ENCODE results near the gene FAM20C. TPM values are rescaled to one million over a fixed set of nuclear protein-coding genes. Genes with fewer than 3 reads are reported as not detected.

The FAM20C gene
- total RNA-seq, 4 donors from 2014 or later: 9.6 to 35.3 (median 18.6) TPM

GRCh38 chr7:259751-260405, 67.5 kb downstream of the FAM20C start:
- H3K9me3 ChIP-seq: no peaks in the 10 kb centered on the region
- no peaks in the 10 kb centered on the region for H3K4me1 ChIP-seq
- H3K4me3 ChIP-seq: no peak overlapping the region
- DNase-seq (no peak), ATAC-seq (no peak)
- in situ Hi-C loops (cut with MboI; ENCODE audit: low sequenced_read_pairs in 4 of 4) (no loop called here), intact Hi-C loops (cut with DNase I; ENCODE audit: low total_unique reads) (no loop called here)
- H3K36me3 ChIP-seq: peaks cover 0 to 53% of the 10 kb centered on the region in 2 donors
- H3K27ac ChIP-seq: no peak overlapping the region
- TF ChIP-seq CTCF (IDR thresholded peaks at IDR 0.05 in 4 of 5, conservative IDR thresholded peaks at IDR 0.05 in 1 of 5) (no peak), POLR2A (IDR thresholded peaks at IDR 0.05) (no peak)
- H3K27me3 ChIP-seq: no peaks in the 10 kb centered on the region

GRCh38 chr7:260441-261281, 68.3 kb downstream of the FAM20C start:
- Histone ChIP-seq H3K27ac (no peak overlapping the region), H3K27me3 (no peaks in the 10 kb centered on the region), H3K36me3 (peaks cover 0 to 46% of the 10 kb centered on the region in 2 donors), H3K4me1 (no peaks in the 10 kb centered on the region), H3K9me3 (no peaks in the 10 kb centered on the region), H3K4me3 (no peak overlapping the region)
- intact Hi-C loops (cut with DNase I; ENCODE audit: low total_unique reads) (no loop called here), in situ Hi-C loops (cut with MboI; ENCODE audit: low sequenced_read_pairs in 4 of 4) (no loop called here)
- no peak for ATAC-seq
- TF ChIP-seq CTCF (IDR thresholded peaks at IDR 0.05 in 4 of 5, conservative IDR thresholded peaks at IDR 0.05 in 1 of 5) (no peak), POLR2A (IDR thresholded peaks at IDR 0.05) (no peak)
- DNase-seq: no peak

GRCh38 chr7:261341-262250, 69.2 kb downstream of the FAM20C start:
- DNase-seq: no peak
- Histone ChIP-seq H3K36me3 (peaks cover 0 to 37% of the 10 kb centered on the region in 2 donors), H3K27me3 (no peaks in the 10 kb centered on the region), H3K4me1 (no peaks in the 10 kb centered on the region), H3K27ac (no peak overlapping the region), H3K9me3 (no peaks in the 10 kb centered on the region), H3K4me3 (no peak overlapping the region)
- in situ Hi-C loops (cut with MboI; ENCODE audit: low sequenced_read_pairs in 4 of 4) (no loop called here), intact Hi-C loops (cut with DNase I; ENCODE audit: low total_unique reads) (no loop called here)
- TF ChIP-seq POLR2A (IDR thresholded peaks at IDR 0.05): no peak
- no peak for TF ChIP-seq CTCF (IDR thresholded peaks at IDR 0.05 in 4 of 5, conservative IDR thresholded peaks at IDR 0.05 in 1 of 5)
- no peak for ATAC-seq

- Histone ChIP-seq H3K9me3 (no peaks in the 10 kb centered on the region), H3K4me1 (no peaks in the 10 kb centered on the region), H3K27me3 (no peaks in the 10 kb centered on the region), H3K27ac (no peak overlapping the region), H3K4me3 (no peak overlapping the region), H3K36me3 (peaks cover 0 to 31% of the 10 kb centered on the region in 2 donors)
- in situ Hi-C loops (cut with MboI; ENCODE audit: low sequenced_read_pairs in 4 of 4) (no loop called here), intact Hi-C loops (cut with DNase I; ENCODE audit: low total_unique reads) (no loop called here)
- DNase-seq: no peak
- no peak for TF ChIP-seq POLR2A (IDR thresholded peaks at IDR 0.05)
- no peak for TF ChIP-seq CTCF (IDR thresholded peaks at IDR 0.05 in 4 of 5, conservative IDR thresholded peaks at IDR 0.05 in 1 of 5)
- ATAC-seq: no peak
Observed at GRCh38 chr7:262251-262572, 69.8 kb downstream of the FAM20C start.

All from gastrocnemius medialis (tissue), 4 donors.